OCI-LY7 (cell line): Measurements from ENCODE around the gene CASP8. TPM values are rescaled to one million over a fixed set of nuclear protein-coding genes. Genes with fewer than 3 reads are reported as not detected.

ENCODE experiments used
- Bru-seq: library from RNA; stranded (reverse); fragments of 400-500 nt; gene quantifications from one replicate; lab custom pipeline; 2021; lab: Mats Ljungman, UMichigan
- BruChase-seq, 2 experiments: library from RNA; stranded (reverse); fragments of 400-500 nt; gene quantifications; one replicate each; lab custom pipeline; 2021; lab: Mats Ljungman, UMichigan
- BruUV-seq: library from RNA; stranded (reverse); fragments of 400-500 nt; replicated peaks from 2 replicates; lab custom pipeline; 2021; lab: Mats Ljungman, UMichigan
- CTCF ChIA-PET: fragments of 300-600 bp; sonication (Branson Sonifier 250); formaldehyde crosslinking; loops from one replicate; lab custom pipeline; 2022; ENCODE audit warnings: antibody characterized with exemption; ENCODE audit not compliant: unreplicated experiment; lab: Charles Lee
- POLR2A ChIA-PET: fragments of 300-600 bp; sonication (Branson Sonifier 250); formaldehyde crosslinking; loops from one replicate; lab custom pipeline; 2022; ENCODE audit warnings: antibody characterized with exemption; lab: Charles Lee
- DNase-seq: peaks from one replicate; pipeline ENCODE4 v3.0.0-alpha.2; 2015; ENCODE audit warnings: low spot score
- H2AFZ ChIP-seq: fragments of 200-600 bp; sonication (generic), shearing (Covaris generic); 2 replicates; pipeline ENCODE4 v1.6.1; 2014; ENCODE audit warnings: mild to moderate bottlenecking, antibody characterized with exemption, low read length, moderate library complexity
- H3K27ac ChIP-seq: fragments of 200-600 bp; sonication (generic); 2 replicates; pipeline ENCODE4 v1.5.1; 2014; ENCODE audit warnings: mixed run types, low read depth, mild to moderate bottlenecking, moderate library complexity, low read length, inconsistent platforms; ENCODE audit not compliant: poor library complexity, severe bottlenecking
- H3K36me3 ChIP-seq: fragments of 200-600 bp; sonication (generic); 2 replicates; pipeline ENCODE4 v1.6.1; 2014; ENCODE audit warnings: mild to moderate bottlenecking, antibody characterized with exemption, low read length, moderate library complexity, mixed read lengths; ENCODE audit not compliant: insufficient read depth
- H3K4me1 ChIP-seq: fragments of 200-600 bp; sonication (generic); 2 replicates; pipeline ENCODE4 v1.5.1; 2014; ENCODE audit warnings: mild to moderate bottlenecking, low read length; ENCODE audit not compliant: insufficient read depth, poor library complexity, severe bottlenecking
- H3K4me2 ChIP-seq: fragments of 200-600 bp; sonication (generic); 2 replicates; pipeline ENCODE4 v1.6.1; 2014; ENCODE audit warnings: mild to moderate bottlenecking, low read length
- H3K4me3 ChIP-seq: fragments of 200-600 bp; sonication (generic); 2 replicates; pipeline ENCODE4 v1.5.1; 2014; ENCODE audit warnings: mild to moderate bottlenecking, low read depth, low read length; ENCODE audit not compliant: poor library complexity, severe bottlenecking
- H3K79me2 ChIP-seq: fragments of 200-600 bp; sonication (generic); 2 replicates; pipeline ENCODE4 v1.6.1; 2016; ENCODE audit warnings: low read depth, mild to moderate bottlenecking, low read length, moderate library complexity, mixed read lengths; ENCODE audit not compliant: insufficient read depth
- H3K9me2 ChIP-seq: fragments of 200-600 bp; sonication (generic); 2 replicates; pipeline ENCODE4 v1.6.1; 2016; ENCODE audit warnings: mild to moderate bottlenecking, low read length, mixed read lengths; ENCODE audit not compliant: insufficient read depth
- H3K9me3 ChIP-seq: fragments of 200-600 bp; sonication (generic); 2 replicates; pipeline ENCODE4 v1.6.1; 2014; ENCODE audit warnings: mild to moderate bottlenecking, mixed run types, low read length, mixed read lengths
- H4K20me1 ChIP-seq: fragments of 200-600 bp; sonication (generic); 2 replicates; pipeline ENCODE4 v1.6.1; 2014; ENCODE audit warnings: mild to moderate bottlenecking, antibody characterized with exemption, low read length, moderate library complexity, mixed read lengths; ENCODE audit not compliant: insufficient read depth
- EZH2phosphoT487 ChIP-seq: fragments of 200-600 bp; sonication (generic); IDR thresholded peaks from 2 replicates; pipeline ENCODE4 v1.6.1; 2018; ENCODE audit warnings: low read depth, borderline replicate concordance, mild to moderate bottlenecking, mixed run types, antibody characterized with exemption, low read length, moderate library complexity, mixed read lengths
- intact Hi-C: fragments of 100-400 bp; cut with micrococcal nuclease; formaldehyde crosslinking; loops from one replicate; pipeline ENCODE4 v1.10.0; 2022; ENCODE audit not compliant: unreplicated experiment
- long read RNA-seq: library from polyadenylated mRNA; stranded (forward); transcript quantifications from one replicate; pipeline ENCODE4 v2.0.0, GENCODE V29; 2022
- total RNA-seq, 2 experiments: library from RNA; depleted of rRNA in 1 of 2; stranded (reverse); fragments of >200 nt in 1 of 2; shearing (Covaris generic) in 1 of 2; gene quantifications; 2 replicates each; pipeline ENCODE4 v1.2.3, GENCODE V29; 2014 to 2022
- TF ChIP-seq, protein P1 (sequence below): fragments of 200-600 bp; sonication (generic); conservative IDR thresholded peaks from 2 replicates; pipeline ENCODE4 v1.5.1; 2014; ENCODE audit warnings: mild to moderate bottlenecking, antibody characterized with exemption, low read length, moderate library complexity, mixed read lengths

The CASP8 gene
- total RNA-seq (2014; rRNA removed; shearing (Covaris generic)) (30.5 and 32.4 TPM in 2 replicates), total RNA-seq (2022) (34.7 and 35.9 TPM in 2 replicates), Bru-seq, nascent RNA (percentile 78 among the genes with signal in this experiment), BruChase-seq, experiment 1, labeled RNA remaining after a 6-hour chase (percentile 74 among the genes with signal in this experiment), BruChase-seq, experiment 2, labeled RNA remaining after a 2-hour chase (percentile 70 among the genes with signal in this experiment)
- long read RNA-seq, partial matches to known transcripts, result 2 of 41 reads
- long read RNA-seq, other reads (novel, unspliced or antisense), result 33 of 41 reads

- Histone ChIP-seq H3K36me3 (no peaks in the 10 kb centered on the region), H3K9me3 (no peaks in the 10 kb centered on the region), H3K4me2 (peak within 1 kb of the TSS; percentile 88), H2AFZ (peak within 1 kb of the TSS; percentile 51; the same call in 1 of the 2 replicates), H4K20me1 (peaks cover 12% of the 10 kb centered on the region; the same call in 1 of the 2 replicates), H3K79me2 (peaks cover 67% of the 10 kb centered on the region), H3K4me3 (peak within 1 kb of the TSS; percentile 69), H3K9me2 (no peaks in the 10 kb centered on the region), H3K4me1 (peaks cover 54% of the 10 kb centered on the region), H3K27ac (peak within 1 kb of the TSS; percentile 93)
- TF ChIP-seq, protein P1, sequence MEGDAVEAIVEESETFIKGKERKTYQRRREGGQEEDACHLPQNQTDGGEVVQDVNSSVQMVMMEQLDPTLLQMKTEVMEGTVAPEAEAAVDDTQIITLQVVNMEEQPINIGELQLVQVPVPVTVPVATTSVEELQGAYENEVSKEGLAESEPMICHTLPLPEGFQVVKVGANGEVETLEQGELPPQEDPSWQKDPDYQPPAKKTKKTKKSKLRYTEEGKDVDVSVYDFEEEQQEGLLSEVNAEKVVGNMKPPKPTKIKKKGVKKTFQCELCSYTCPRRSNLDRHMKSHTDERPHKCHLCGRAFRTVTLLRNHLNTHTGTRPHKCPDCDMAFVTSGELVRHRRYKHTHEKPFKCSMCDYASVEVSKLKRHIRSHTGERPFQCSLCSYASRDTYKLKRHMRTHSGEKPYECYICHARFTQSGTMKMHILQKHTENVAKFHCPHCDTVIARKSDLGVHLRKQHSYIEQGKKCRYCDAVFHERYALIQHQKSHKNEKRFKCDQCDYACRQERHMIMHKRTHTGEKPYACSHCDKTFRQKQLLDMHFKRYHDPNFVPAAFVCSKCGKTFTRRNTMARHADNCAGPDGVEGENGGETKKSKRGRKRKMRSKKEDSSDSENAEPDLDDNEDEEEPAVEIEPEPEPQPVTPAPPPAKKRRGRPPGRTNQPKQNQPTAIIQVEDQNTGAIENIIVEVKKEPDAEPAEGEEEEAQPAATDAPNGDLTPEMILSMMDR, result no peak
- TF ChIP-seq EZH2phosphoT487, result no peak
- DNase-seq, result peak; percentile 86
- CTCF ChIA-PET, result interaction anchor here (2.3 to 2.7 kb wide), 2 partner anchors 26 to 28 kb away, joined by 7 read pairs; no protein-coding TSS in a partner anchor
- POLR2A ChIA-PET, result interaction anchor here (0.6 to 2.3 kb wide), 14 partner anchors 9 to 518 kb away, joined by 3 to 10 read pairs (median 4); partner anchors contain the start of genes CLK1, STRADB and TRAK2
- intact Hi-C loops, result loop anchor here (1.0 to 5.0 kb wide), 2 partner anchors 297 to 382 kb away; partner anchors contain the start of genes ORC2 and TMEM237
- no TSS peak for BruUV-seq
Measured at GRCh38 chr2:201260302-201260800, at the start of gene CASP8. TSS of gene CASP8 (plus strand) at chr2:201260536. CDS start at chr2:201266487, 5,951 bp downstream.

DNA sequence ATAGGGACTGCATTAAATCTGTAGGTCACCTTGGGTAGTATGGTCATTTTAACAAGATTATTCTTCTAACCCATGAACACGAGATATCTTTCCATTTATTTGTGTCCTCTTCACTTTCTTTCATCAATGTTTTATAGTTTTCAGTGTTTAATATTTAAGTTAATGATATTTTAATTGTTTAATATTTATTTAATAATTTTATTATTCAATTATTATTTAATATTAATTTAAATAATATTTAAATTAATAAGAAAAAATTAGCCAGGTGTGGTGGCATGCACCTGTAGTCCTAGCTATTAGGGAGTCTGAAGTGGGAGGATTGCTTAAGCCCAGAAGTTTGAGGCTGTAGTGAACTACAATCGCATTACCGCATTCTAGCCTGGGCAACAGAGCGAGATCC, 44.4 kb upstream of the CASP8 start:
- no peak for DNase-seq
- Histone ChIP-seq H3K36me3 (no peaks in the 10 kb centered on the region), H3K4me2 (no peak overlapping the region), H4K20me1 (no peaks in the 10 kb centered on the region), H3K9me3 (no peaks in the 10 kb centered on the region), H2AFZ (no peak overlapping the region), H3K9me2 (no peaks in the 10 kb centered on the region), H3K4me1 (peaks cover 10% of the 10 kb centered on the region), H3K4me3 (no peak overlapping the region), H3K79me2 (no peaks in the 10 kb centered on the region), H3K27ac (no peak overlapping the region)
- intact Hi-C loops, result no loop called here
- TF ChIP-seq EZH2phosphoT487, result no peak
- TF ChIP-seq, protein P1, result no peak
- CTCF ChIA-PET, result no interaction called here
- no TSS peak for BruUV-seq
- POLR2A ChIA-PET, result no interaction called here

DNA sequence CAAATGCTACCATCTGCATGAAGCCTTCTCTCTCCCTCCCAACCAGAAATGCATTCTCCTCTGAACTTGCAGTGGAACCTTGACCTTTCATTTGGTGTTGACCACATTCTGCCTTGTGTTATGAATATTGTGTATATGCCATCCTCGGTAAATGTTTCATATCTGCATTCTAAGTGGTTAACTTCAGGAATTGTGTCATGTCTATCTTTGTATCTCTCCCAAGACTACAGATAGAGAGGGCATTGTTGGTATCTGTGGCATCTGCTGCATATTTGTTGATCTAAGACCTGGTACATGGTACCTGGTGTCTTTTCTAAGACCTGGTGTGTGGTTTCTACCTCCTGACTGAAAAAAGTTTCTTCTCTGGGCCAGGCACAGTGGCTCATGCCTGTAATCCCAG, 43.4 kb upstream of the CASP8 start:
- Histone ChIP-seq H3K36me3 (no peaks in the 10 kb centered on the region), H3K9me2 (no peaks in the 10 kb centered on the region), H3K4me3 (no peak overlapping the region), H3K79me2 (no peaks in the 10 kb centered on the region), H3K9me3 (no peaks in the 10 kb centered on the region), H3K4me1 (peaks cover 10% of the 10 kb centered on the region), H3K4me2 (no peak overlapping the region), H2AFZ (no peak overlapping the region), H3K27ac (no peak overlapping the region), H4K20me1 (no peaks in the 10 kb centered on the region)
- no TSS peak for BruUV-seq
- TF ChIP-seq EZH2phosphoT487, result no peak
- TF ChIP-seq, protein P1, result no peak
- DNase-seq, result no peak
- CTCF ChIA-PET, result no interaction called here
- POLR2A ChIA-PET, result no interaction called here
- intact Hi-C loops, result no loop called here
